ENCODE data around the gene FCER2. TPM values are rescaled to one million over a fixed set of nuclear protein-coding genes. Genes with fewer than 3 reads are reported as not detected.
A peak's percentile ranks its signal among the peaks of the same experiment; 100 is the strongest.

The FCER2 gene
- total and polyA plus RNA-seq, 2 donors from 2014 or later, result 1.0 TPM; not detected in 1

GRCh38 chr19:7676854-7677253 is 25.1 kb downstream of the FCER2 start, which contains the start of gene MCEMP1:
Gene MCEMP1 (plus strand): TSS chr19:7677090. CDS start chr19:7677121, 31 bp downstream.
- Histone ChIP-seq H3K27me3 (ENCODE audit: control insufficient read depth, insufficient read depth, low read length) (no peaks in the 10 kb centered on the region), H3K9ac (ENCODE audit: low read length in 3 of 3) (no peak within 1 kb of the TSS), H3K9me3 (ENCODE audit: control insufficient read depth in 2 of 3, insufficient read depth in 1 of 3, low read length in 3 of 3) (peaks cover 0 to 4% (median 0%) of the 10 kb centered on the region in 3 donors), H3K36me3 (ENCODE audit: control insufficient read depth in 2 of 3, insufficient read depth in 3 of 3, low read length in 3 of 3) (no peaks in the 10 kb centered on the region), H3K27ac (ENCODE audit: low read depth in 2 of 2, low read length in 2 of 2) (no peak within 1 kb of the TSS), H3K4me3 (ENCODE audit: low read length in 3 of 3) (no peak within 1 kb of the TSS), H3K4me1 (ENCODE audit: control insufficient read depth in 2 of 3, insufficient read depth in 2 of 3, low read depth in 1 of 3, low read length in 3 of 3) (peaks cover 0 to 6% (median 0%) of the 10 kb centered on the region in 3 donors)
- intact Hi-C loops (cut with DNase I), result no loop called here
- FAIRE-seq, result no peak
- TF ChIP-seq, protein P1, sequence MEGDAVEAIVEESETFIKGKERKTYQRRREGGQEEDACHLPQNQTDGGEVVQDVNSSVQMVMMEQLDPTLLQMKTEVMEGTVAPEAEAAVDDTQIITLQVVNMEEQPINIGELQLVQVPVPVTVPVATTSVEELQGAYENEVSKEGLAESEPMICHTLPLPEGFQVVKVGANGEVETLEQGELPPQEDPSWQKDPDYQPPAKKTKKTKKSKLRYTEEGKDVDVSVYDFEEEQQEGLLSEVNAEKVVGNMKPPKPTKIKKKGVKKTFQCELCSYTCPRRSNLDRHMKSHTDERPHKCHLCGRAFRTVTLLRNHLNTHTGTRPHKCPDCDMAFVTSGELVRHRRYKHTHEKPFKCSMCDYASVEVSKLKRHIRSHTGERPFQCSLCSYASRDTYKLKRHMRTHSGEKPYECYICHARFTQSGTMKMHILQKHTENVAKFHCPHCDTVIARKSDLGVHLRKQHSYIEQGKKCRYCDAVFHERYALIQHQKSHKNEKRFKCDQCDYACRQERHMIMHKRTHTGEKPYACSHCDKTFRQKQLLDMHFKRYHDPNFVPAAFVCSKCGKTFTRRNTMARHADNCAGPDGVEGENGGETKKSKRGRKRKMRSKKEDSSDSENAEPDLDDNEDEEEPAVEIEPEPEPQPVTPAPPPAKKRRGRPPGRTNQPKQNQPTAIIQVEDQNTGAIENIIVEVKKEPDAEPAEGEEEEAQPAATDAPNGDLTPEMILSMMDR (IDR thresholded peaks at IDR 0.05; ENCODE audit: borderline replicate concordance, extremely low read depth, insufficient read depth), result no peak
- no peak for DNase-seq

DNA sequence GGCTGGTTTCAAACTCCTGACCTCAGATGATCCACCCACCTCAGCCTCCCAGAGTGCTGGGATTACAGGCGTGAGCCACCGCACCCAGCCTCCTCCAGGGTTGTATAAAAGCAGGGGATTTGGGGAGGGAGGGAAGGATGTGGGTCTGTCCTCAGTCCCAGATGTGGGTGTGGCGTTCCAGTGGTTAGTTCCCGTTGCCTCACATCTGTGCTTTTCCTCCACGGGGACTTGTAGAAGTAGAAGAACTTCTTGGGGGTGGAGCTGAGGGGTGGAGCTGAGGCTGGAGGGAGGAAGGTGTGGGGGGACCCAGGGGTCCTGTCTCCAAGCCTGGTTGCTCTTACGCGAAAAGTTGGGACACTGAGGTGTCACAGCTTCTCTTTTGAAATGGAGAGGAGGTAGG is 25.6 kb downstream of the FCER2 start:
- DNase-seq (no peak), FAIRE-seq (no peak)
- Histone ChIP-seq H3K27ac (ENCODE audit: low read depth in 2 of 2, low read length in 2 of 2) (no peak overlapping the region), H3K9me3 (ENCODE audit: control insufficient read depth in 2 of 3, insufficient read depth in 1 of 3, low read length in 3 of 3) (peaks cover 0 to 4% (median 0%) of the 10 kb centered on the region in 3 donors), H3K4me1 (ENCODE audit: control insufficient read depth in 2 of 3, insufficient read depth in 2 of 3, low read depth in 1 of 3, low read length in 3 of 3) (peaks cover 0 to 5% (median 0%) of the 10 kb centered on the region in 3 donors), H3K27me3 (ENCODE audit: control insufficient read depth, insufficient read depth, low read length) (no peaks in the 10 kb centered on the region), H3K9ac (ENCODE audit: low read length in 3 of 3) (no peak overlapping the region), H3K4me3 (ENCODE audit: low read length in 3 of 3) (no peak overlapping the region), H3K36me3 (ENCODE audit: control insufficient read depth in 2 of 3, insufficient read depth in 3 of 3, low read length in 3 of 3) (no peaks in the 10 kb centered on the region)
- TF ChIP-seq, protein P1 (IDR thresholded peaks at IDR 0.05; ENCODE audit: borderline replicate concordance, extremely low read depth, insufficient read depth), result no peak
- intact Hi-C loops (cut with DNase I), result no loop called here

GRCh38 chr19:7674010-7675005 is 27.6 kb downstream of the FCER2 start:
- no peak overlapping the region for H3K4me3 ChIP-seq (ENCODE audit: low read length in 3 of 3)
- H3K4me1 ChIP-seq (ENCODE audit: control insufficient read depth in 2 of 3, insufficient read depth in 2 of 3, low read depth in 1 of 3, low read length in 3 of 3), result peaks cover 0 to 2% (median 0%) of the 10 kb centered on the region in 3 donors
- H3K27me3 ChIP-seq (ENCODE audit: control insufficient read depth, insufficient read depth, low read length), result peaks cover 2% of the 10 kb centered on the region
- intact Hi-C loops (cut with DNase I), result no loop called here
- TF ChIP-seq, protein P1 (IDR thresholded peaks at IDR 0.05; ENCODE audit: borderline replicate concordance, extremely low read depth, insufficient read depth), result no peak
- H3K36me3 ChIP-seq (ENCODE audit: control insufficient read depth in 2 of 3, insufficient read depth in 3 of 3, low read length in 3 of 3), result no peaks in the 10 kb centered on the region
- H3K9me3 ChIP-seq (ENCODE audit: control insufficient read depth in 2 of 3, insufficient read depth in 1 of 3, low read length in 3 of 3), result peaks cover 0 to 4% (median 0%) of the 10 kb centered on the region in 3 donors
- H3K9ac ChIP-seq (ENCODE audit: low read length in 3 of 3), result no peak overlapping the region
- no peak for FAIRE-seq
- peak in 3 of 5 donors; percentile 33 to 45 (median 38) for DNase-seq
- H3K27ac ChIP-seq (ENCODE audit: low read depth in 2 of 2, low read length in 2 of 2), result no peak overlapping the region
